ENCODE results near the gene DVL1. TPM values are rescaled to one million over a fixed set of nuclear protein-coding genes. Genes with fewer than 3 reads are reported as not detected.

Gene DVL1
- total and polyA plus RNA-seq, 2 experiments from 2014 or later: 8.6 to 113 TPM

DNA sequence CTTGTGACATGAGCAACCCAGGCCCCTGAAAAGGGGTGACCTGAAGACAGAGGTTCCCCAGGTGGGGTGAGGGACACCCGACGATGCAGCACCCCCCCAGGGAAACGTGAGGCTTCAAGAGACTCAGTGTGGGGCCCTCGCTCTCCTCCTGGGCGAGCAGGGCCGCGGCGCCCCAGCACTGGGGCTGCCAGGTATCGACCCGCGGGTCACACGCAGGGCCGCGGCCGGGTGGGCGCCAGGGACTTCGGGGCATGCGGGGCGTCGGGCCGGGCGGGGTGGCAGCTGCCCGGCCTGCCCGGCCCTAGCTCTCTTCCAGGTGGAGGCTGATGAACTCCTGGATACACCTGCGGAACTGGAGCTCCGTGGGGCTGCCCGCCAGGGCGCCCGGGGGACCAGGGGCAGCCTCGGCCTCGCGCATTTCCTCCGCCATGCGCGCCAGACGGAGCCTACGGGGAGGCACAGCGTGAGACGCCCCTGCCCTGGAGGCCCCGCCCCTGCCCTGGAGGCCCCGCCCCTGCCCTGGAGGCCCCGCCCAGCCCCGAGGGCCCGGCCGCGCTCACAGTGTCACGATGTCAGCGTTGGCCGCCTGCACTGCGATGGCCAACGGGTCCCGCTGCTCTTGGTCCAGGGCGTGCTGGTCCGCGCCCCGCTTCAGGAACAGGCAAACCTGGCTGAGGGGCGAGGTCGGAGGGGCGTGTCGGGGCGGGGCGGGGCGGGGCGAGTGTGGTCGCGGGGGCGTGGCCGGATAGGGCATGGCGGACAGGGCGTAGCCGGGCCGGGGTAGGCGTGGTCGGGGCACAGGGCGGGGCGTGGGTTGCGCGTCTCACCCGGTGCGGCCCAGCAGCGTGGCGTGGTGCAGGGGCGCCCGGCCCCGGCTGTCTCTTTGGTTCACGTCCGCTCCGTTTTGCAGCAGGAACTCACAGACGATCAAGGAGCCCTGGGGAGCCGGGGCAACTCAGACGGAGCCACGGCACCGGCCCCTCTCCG is 55.7 kb downstream of the DVL1 start:
- in situ Hi-C loops (cut with MboI): no loop called here
- Histone ChIP-seq H3K9me3 (ENCODE audit: low read depth) (no peaks in the 10 kb centered on the region), H3K36me3 (ENCODE audit: low read depth) (no peaks in the 10 kb centered on the region), H3K9ac (no peak overlapping the region), H4K20me1 (ENCODE audit: insufficient read depth) (no peaks in the 10 kb centered on the region), H3K27ac (no peak overlapping the region), H3K27me3 (replicated peaks; ENCODE audit: insufficient read depth) (no peaks in the 10 kb centered on the region), H3F3A (ENCODE audit: insufficient read depth) (no peaks in the 10 kb centered on the region), H3K4me3 (no peak overlapping the region), H3K4me2 (ENCODE audit: unreplicated experiment) (no peak overlapping the region), H2AFZ (no peak overlapping the region), H3K9me2 (ENCODE audit: insufficient read depth) (no peaks in the 10 kb centered on the region), H3K4me1 (ENCODE audit: insufficient read depth) (no peaks in the 10 kb centered on the region), H3K79me2 (ENCODE audit: insufficient read depth) (no peaks in the 10 kb centered on the region)
- 81 to 84% methylated on average over 39 to 92 of the region's 94 CpGs for WGBS, 2 experiments (ENCODE audit: low coverage in 1 of 2, low lambda C conversion rate in 2 of 2, missing lambda C conversion rate in 2 of 2)
- DNase-seq: no peak
- TF ChIP-seq EZH2phosphoT487 (IDR thresholded peaks at IDR 0.05; ENCODE audit: insufficient read depth, low read depth): no peak
- TF ChIP-seq EZH2 (IDR thresholded peaks at IDR 0.05; ENCODE audit: insufficient read depth, poor library complexity, severe bottlenecking): no peak

DNA sequence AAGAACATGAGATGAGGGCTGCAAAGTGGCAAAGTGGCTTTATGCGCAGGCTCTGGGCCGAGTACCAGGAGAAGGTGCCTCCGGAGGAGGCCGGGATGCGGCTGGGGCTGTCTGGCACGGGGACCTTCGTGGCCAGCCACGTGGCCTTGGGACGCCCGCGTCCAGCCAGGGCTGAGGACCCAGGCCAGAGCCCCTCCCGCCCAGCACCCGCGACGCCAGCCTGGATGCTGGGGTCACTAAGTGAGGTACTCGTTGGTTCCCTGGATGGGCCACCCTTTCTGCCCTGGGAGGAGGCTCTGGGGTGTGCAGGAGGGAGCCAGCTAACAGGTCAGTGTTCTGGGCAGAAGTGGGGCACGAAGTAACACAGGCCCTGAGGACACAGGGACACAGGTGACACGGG is 56.4 kb downstream of the DVL1 start:
- Histone ChIP-seq H3F3A (ENCODE audit: insufficient read depth) (no peaks in the 10 kb centered on the region), H3K79me2 (ENCODE audit: insufficient read depth) (no peaks in the 10 kb centered on the region), H4K20me1 (ENCODE audit: insufficient read depth) (no peaks in the 10 kb centered on the region), H3K9me3 (ENCODE audit: low read depth) (no peaks in the 10 kb centered on the region), H3K4me3 (no peak overlapping the region), H3K4me1 (ENCODE audit: insufficient read depth) (no peaks in the 10 kb centered on the region), H3K9ac (no peak overlapping the region), H3K4me2 (ENCODE audit: unreplicated experiment) (no peak overlapping the region), H3K27me3 (replicated peaks; ENCODE audit: insufficient read depth) (no peaks in the 10 kb centered on the region), H3K36me3 (ENCODE audit: low read depth) (no peaks in the 10 kb centered on the region), H2AFZ (no peak overlapping the region), H3K9me2 (ENCODE audit: insufficient read depth) (no peaks in the 10 kb centered on the region), H3K27ac (no peak overlapping the region)
- no peak for TF ChIP-seq EZH2 (IDR thresholded peaks at IDR 0.05; ENCODE audit: insufficient read depth, poor library complexity, severe bottlenecking)
- TF ChIP-seq EZH2phosphoT487 (IDR thresholded peaks at IDR 0.05; ENCODE audit: insufficient read depth, low read depth): no peak
- in situ Hi-C loops (cut with MboI): no loop called here
- no peak for DNase-seq
- WGBS, 2 experiments (ENCODE audit: low coverage in 1 of 2, low lambda C conversion rate in 2 of 2, missing lambda C conversion rate in 2 of 2): 87 to 88% methylated on average over 17 to 18 of the region's 18 CpGs

DNA sequence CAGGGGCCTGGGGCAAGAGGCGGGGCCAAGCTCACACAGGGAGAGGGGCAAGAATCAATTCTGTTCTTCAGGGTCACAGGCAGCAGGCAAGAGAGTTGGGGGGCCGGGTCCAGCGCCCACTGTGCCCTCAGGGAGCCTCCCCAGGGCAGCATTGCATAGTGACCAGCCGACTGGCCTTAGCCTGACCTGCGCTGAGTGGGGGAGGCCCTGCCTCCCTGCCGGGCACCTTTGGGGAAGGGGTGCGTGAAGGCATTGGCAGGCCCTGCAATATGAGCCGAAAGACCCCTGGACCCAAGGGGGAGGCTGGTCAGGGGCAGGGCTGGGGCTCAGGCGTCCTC is 56.8 kb downstream of the DVL1 start:
- Histone ChIP-seq H3K27ac (no peak overlapping the region), H3K4me3 (no peak overlapping the region), H3F3A (ENCODE audit: insufficient read depth) (no peaks in the 10 kb centered on the region), H3K36me3 (ENCODE audit: low read depth) (no peaks in the 10 kb centered on the region), H3K27me3 (replicated peaks; ENCODE audit: insufficient read depth) (no peaks in the 10 kb centered on the region), H3K4me1 (ENCODE audit: insufficient read depth) (no peaks in the 10 kb centered on the region), H3K4me2 (ENCODE audit: unreplicated experiment) (no peak overlapping the region), H3K9ac (no peak overlapping the region), H3K9me3 (ENCODE audit: low read depth) (no peaks in the 10 kb centered on the region), H3K79me2 (ENCODE audit: insufficient read depth) (no peaks in the 10 kb centered on the region), H2AFZ (no peak overlapping the region), H4K20me1 (ENCODE audit: insufficient read depth) (no peaks in the 10 kb centered on the region), H3K9me2 (ENCODE audit: insufficient read depth) (no peaks in the 10 kb centered on the region)
- WGBS, 2 experiments (ENCODE audit: low coverage in 1 of 2, low lambda C conversion rate in 2 of 2, missing lambda C conversion rate in 2 of 2): 79 to 87% methylated on average over 7 to 9 of the region's 9 CpGs
- in situ Hi-C loops (cut with MboI): no loop called here
- no peak for TF ChIP-seq EZH2phosphoT487 (IDR thresholded peaks at IDR 0.05; ENCODE audit: insufficient read depth, low read depth)
- no peak for TF ChIP-seq EZH2 (IDR thresholded peaks at IDR 0.05; ENCODE audit: insufficient read depth, poor library complexity, severe bottlenecking)
- DNase-seq: no peak

DNA sequence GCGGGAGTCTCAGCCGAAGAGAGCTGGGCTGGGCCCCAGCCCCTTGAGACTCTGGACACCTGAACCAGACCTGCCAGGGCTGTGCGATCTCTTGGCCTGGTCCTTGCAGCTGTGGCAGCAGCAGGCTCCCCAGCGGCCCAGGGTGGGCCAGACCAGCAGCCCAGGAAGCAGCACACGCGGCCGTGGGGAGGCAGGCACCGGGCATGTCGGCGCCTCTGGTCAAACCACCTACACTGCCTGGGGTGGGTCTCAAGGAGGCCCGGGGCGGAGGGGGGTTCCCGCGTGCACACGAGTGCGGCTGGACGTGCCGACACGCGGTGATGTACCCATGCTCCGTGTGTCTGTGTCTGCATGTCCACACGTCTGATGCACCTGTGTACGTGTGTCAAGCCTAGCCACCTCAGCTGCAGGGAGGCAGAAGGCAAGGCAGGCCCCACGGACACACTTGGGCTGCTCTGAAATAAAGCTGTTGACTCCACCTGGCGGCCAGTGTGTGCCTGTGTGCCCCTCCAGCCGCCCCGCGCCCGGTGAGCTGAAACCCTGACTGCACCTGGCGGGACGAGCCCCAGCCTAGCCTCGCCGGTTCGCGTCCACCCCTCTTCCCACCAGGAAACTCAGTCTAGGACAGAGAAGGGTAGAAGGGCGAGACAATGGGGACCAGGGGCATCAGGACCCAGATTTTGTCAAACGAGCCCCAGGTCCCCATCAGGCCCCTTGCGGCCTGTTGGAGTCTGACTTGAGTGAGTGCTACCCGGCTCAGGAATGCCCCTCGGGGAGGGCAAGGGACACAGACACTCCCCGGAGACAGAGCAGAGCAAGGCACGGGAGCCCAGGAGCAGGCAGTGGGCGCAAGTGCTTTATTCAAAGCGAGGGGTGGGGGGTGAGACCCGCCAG is 57.4 kb downstream of the DVL1 start:
- H3K27me3 ChIP-seq (replicated peaks; ENCODE audit: insufficient read depth): no peaks in the 10 kb centered on the region
- peak; percentile 69 for DNase-seq
- in situ Hi-C loops (cut with MboI): no loop called here
- no peaks in the 10 kb centered on the region for H3K36me3 ChIP-seq (ENCODE audit: low read depth)
- H3K79me2 ChIP-seq (ENCODE audit: insufficient read depth): no peaks in the 10 kb centered on the region
- H3K4me3 ChIP-seq: no peak overlapping the region
- 51 to 52% methylated on average over 37 to 44 of the region's 45 CpGs for WGBS, 2 experiments (ENCODE audit: low coverage in 1 of 2, low lambda C conversion rate in 2 of 2, missing lambda C conversion rate in 2 of 2)
- H3K9me3 ChIP-seq (ENCODE audit: low read depth): no peaks in the 10 kb centered on the region
- no peaks in the 10 kb centered on the region for H3K4me1 ChIP-seq (ENCODE audit: insufficient read depth)
- no peak overlapping the region for H2AFZ ChIP-seq
- no peak for TF ChIP-seq EZH2phosphoT487 (IDR thresholded peaks at IDR 0.05; ENCODE audit: insufficient read depth, low read depth)
- no peak for TF ChIP-seq EZH2 (IDR thresholded peaks at IDR 0.05; ENCODE audit: insufficient read depth, poor library complexity, severe bottlenecking)
- no peaks in the 10 kb centered on the region for H3F3A ChIP-seq (ENCODE audit: insufficient read depth)
- H4K20me1 ChIP-seq (ENCODE audit: insufficient read depth): no peaks in the 10 kb centered on the region
- no peak overlapping the region for H3K4me2 ChIP-seq (ENCODE audit: unreplicated experiment)
- no peak overlapping the region for H3K9ac ChIP-seq
- no peaks in the 10 kb centered on the region for H3K9me2 ChIP-seq (ENCODE audit: insufficient read depth)
- H3K27ac ChIP-seq: no peak overlapping the region
